Hypothalamus (tissue), 51 donors: ENCODE results near the gene NME4.
"Not testable (repeated sequence)": the region's sequence is repeated elsewhere in the genome, so short reads cannot be mapped to it uniquely, and the experiment has no call there.

Experiments used
- DNase-seq, 51 donors: peaks; one replicate each; lab custom pipeline; 2025; lab: John Stamatoyannopoulos, UW

Gene NME4

GRCh38 chr16:397135-397661, at the start of gene NME4:
Gene NME4 (plus strand): TSS chr16:397199. CDS start chr16:397223, 24 bp downstream.
- DNase-seq: peak in 8 of 51 donors; percentile 13 to 33 (median 26)

- no peak for DNase-seq
These were observed 49.8 kb upstream of the NME4 start for GRCh38 chr16:347203-347602.

- DNase-seq: not testable (repeated sequence)
These were observed 48.5 kb upstream of the NME4 start for GRCh38 chr16:348495-348894.

GRCh38 chr16:349211-349610, 47.8 kb upstream of the NME4 start:
- DNase-seq: no peak

GRCh38 chr16:350203-350602, 46.8 kb upstream of the NME4 start:
- no peak for DNase-seq

- DNase-seq: peak in 6 of 51 donors; percentile 14 to 53 (median 26)
These were observed 45.0 kb upstream of the NME4 start for GRCh38 chr16:351804-352520.

- DNase-seq: peak; percentile 20 to 98 (median 89)
These were observed 44.2 kb upstream of the NME4 start, which contains the start of gene AXIN1 for GRCh38 chr16:352547-353403. Gene AXIN1 (minus strand): TSS chr16:352723. CDS start chr16:347025, 5,698 bp downstream.

GRCh38 chr16:353404-354290, 43.4 kb upstream of the NME4 start:
- DNase-seq: no peak

GRCh38 chr16:354291-354881, 42.6 kb upstream of the NME4 start:
- DNase-seq: no peak

- no peak for DNase-seq
These were observed 42.0 kb upstream of the NME4 start for GRCh38 chr16:354971-355461.

- DNase-seq: no peak
These were observed 40.3 kb upstream of the NME4 start for GRCh38 chr16:356741-357140.

- DNase-seq: no peak
These were observed 37.8 kb upstream of the NME4 start for GRCh38 chr16:359067-359763.

- DNase-seq: peak in 1 of 51 donors; percentile 29
These were observed 36.9 kb upstream of the NME4 start for GRCh38 chr16:359871-360697.

GRCh38 chr16:360698-361336, 36.2 kb upstream of the NME4 start:
- DNase-seq: no peak

- peak in 10 of 51 donors; percentile 19 to 55 (median 32) for DNase-seq
These were observed 35.6 kb upstream of the NME4 start for GRCh38 chr16:361341-361871.

- peak in 37 of 51 donors; percentile 8 to 69 (median 38) for DNase-seq
These were observed 34.9 kb upstream of the NME4 start for GRCh38 chr16:361872-362701.

GRCh38 chr16:362702-362999, 34.3 kb upstream of the NME4 start:
- DNase-seq: not testable (repeated sequence)
